B cell (primary cell): Measurements from ENCODE around the gene SCN3B. TPM values are rescaled to one million over a fixed set of nuclear protein-coding genes. Genes with fewer than 3 reads are reported as not detected.

ENCODE experiments used
- ATAC-seq: fragments of 200-7000 bp; cut with Tn5 transposase; one replicate; pipeline ENCODE4 v1.10.0; 2021; ENCODE audit warnings: low read depth, mild to moderate bottlenecking, moderate number of reproducible peaks, moderate library complexity
- CTCF ChIA-PET: fragments of 350-600 bp; sonication (Branson Sonifier 250); formaldehyde crosslinking; loops from one replicate; lab custom pipeline; 2021; ENCODE audit warnings: antibody characterized with exemption, inconsistent platforms; lab: Charles Lee
- POLR2A ChIA-PET: fragments of 350-600 bp; sonication (Branson Sonifier 250); formaldehyde crosslinking; loops from one replicate; lab custom pipeline; 2021; ENCODE audit warnings: antibody characterized with exemption; lab: Charles Lee
- DNase-seq: peaks from one replicate; pipeline ENCODE4 v3.0.0; 2013
- H2AFZ ChIP-seq: 2 replicates; pipeline ENCODE4 v1.6.1; 2012; ENCODE audit warnings: mild to moderate bottlenecking, low read depth, low read length; ENCODE audit not compliant: insufficient read depth, poor library complexity, severe bottlenecking
- H3K27ac ChIP-seq, 2 donors: 1 replicate in 1 of 2; 2 replicates in 1 of 2; pipeline ENCODE4 v1.5.1; 2012 to 2013; ENCODE audit warnings: low read length in 2 of 2, mild to moderate bottlenecking in 2 of 2, moderate library complexity in 1 of 2
- H3K27me3 ChIP-seq, 4 experiments: fragments of 200-600 bp in 1 of 4; sonication (generic) in 1 of 4; replicated peaks in 1 of 4; 1 replicate in 2 of 4; 2 replicates in 2 of 4; pipeline versions ENCODE4 v1.6.1 to v1.7.0; 2013 to 2016; ENCODE audit warnings: low read length in 3 of 4, mild to moderate bottlenecking in 2 of 4, mixed read lengths in 1 of 4, moderate library complexity in 1 of 4; ENCODE audit not compliant: insufficient read depth in 4 of 4, control insufficient read depth in 3 of 4; ENCODE audit errors: control extremely low read depth in 1 of 4
- H3K36me3 ChIP-seq, 2 experiments: replicated peaks in 1 of 2; 1 replicate in 1 of 2; 2 replicates in 1 of 2; pipeline versions ENCODE4 v1.6.1 to v1.7.1; 2013; ENCODE audit warnings: low read length in 1 of 2; ENCODE audit not compliant: insufficient read depth in 2 of 2, control insufficient read depth in 1 of 2; ENCODE audit errors: control extremely low read depth in 1 of 2, extremely low read depth in 1 of 2
- H3K4me1 ChIP-seq, 2 donors: fragments of 200-600 bp in 1 of 2; sonication (generic) in 1 of 2; 1 replicate in 1 of 2; 2 replicates in 1 of 2; pipeline versions ENCODE4 v1.5.1 to v1.6.1; 2013 to 2017; ENCODE audit warnings: low read length in 2 of 2; ENCODE audit not compliant: control insufficient read depth in 2 of 2, insufficient read depth in 2 of 2
- H3K4me2 ChIP-seq: replicated peaks from 2 replicates; pipeline ENCODE3; 2012; ENCODE audit warnings: mild to moderate bottlenecking, low read depth, low read length; ENCODE audit not compliant: poor library complexity, severe bottlenecking
- H3K4me3 ChIP-seq, 5 experiments: fragments of 200-600 bp in 1 of 5; sonication (generic) in 1 of 5; 1 replicate in 3 of 5; 2 replicates in 2 of 5; pipeline versions ENCODE4 v1.5.1 to v1.7.0; 2011 to 2016; ENCODE audit warnings: low read length in 4 of 5, mild to moderate bottlenecking in 4 of 5, low read depth in 2 of 5, control low read depth in 1 of 5, moderate library complexity in 1 of 5; ENCODE audit not compliant: insufficient read depth in 1 of 5; ENCODE audit errors: control extremely low read depth in 1 of 5, extremely low read depth in 1 of 5
- H3K79me2 ChIP-seq: fragments of 200-600 bp; sonication (generic); one replicate; pipeline ENCODE4 v1.6.0; 2016; ENCODE audit warnings: low read length; ENCODE audit not compliant: control insufficient read depth, insufficient read depth
- H3K9ac ChIP-seq: fragments of 200-600 bp; sonication (generic); 2 replicates; pipeline ENCODE4 v1.6.1; 2017; ENCODE audit warnings: mild to moderate bottlenecking, low read length, moderate library complexity
- H3K9me3 ChIP-seq, 3 donors: one replicate each; pipeline versions ENCODE4 v1.6.1 to v1.7.1; 2013; ENCODE audit warnings: low read length in 2 of 3; ENCODE audit not compliant: control insufficient read depth in 2 of 3, insufficient read depth in 1 of 3; ENCODE audit errors: control extremely low read depth in 1 of 3
- H4K20me1 ChIP-seq: 2 replicates; pipeline ENCODE4 v1.6.0; 2012; ENCODE audit warnings: mild to moderate bottlenecking, low read length; ENCODE audit not compliant: insufficient read depth, control insufficient read depth, poor library complexity, severe bottlenecking
- H3K27ac Mint-ChIP-seq: one replicate; pipeline ENCODE4 v1.8.0; 2021; ENCODE audit warnings: mixed read lengths
- H3K27me3 Mint-ChIP-seq: one replicate; pipeline ENCODE4 v1.8.0; 2021; ENCODE audit warnings: mixed read lengths
- H3K4me1 Mint-ChIP-seq: one replicate; pipeline ENCODE4 v1.8.0; 2021; ENCODE audit warnings: mixed read lengths
- H3K4me3 Mint-ChIP-seq: one replicate; pipeline ENCODE4 v1.8.0; 2021; ENCODE audit warnings: mixed read lengths
- H3K9me3 Mint-ChIP-seq: one replicate; pipeline ENCODE4 v1.8.0; 2022; ENCODE audit warnings: mixed read lengths; ENCODE audit not compliant: insufficient read depth
- EZH2 ChIP-seq: IDR thresholded peaks from 2 replicates; pipeline ENCODE4 v1.6.1; 2012; ENCODE audit warnings: borderline replicate concordance, low read depth, mild to moderate bottlenecking, moderate library complexity, low read length; ENCODE audit not compliant: insufficient read depth, poor library complexity, severe bottlenecking
- WGBS: methylation state at CpG from one replicate; pipeline ENCODE4 v1.1.5; 2013; ENCODE audit warnings: missing lambda C conversion rate; ENCODE audit not compliant: insufficient coverage; 5-methylcytosine and 5-hydroxymethylcytosine counted together
- intact Hi-C: fragments of 100-400 bp; cut with micrococcal nuclease; formaldehyde crosslinking; loops from one replicate; pipeline ENCODE4 v1.10.0; 2022
- polyA plus RNA-seq: library from polyadenylated mRNA; depleted of rRNA; stranded (reverse); fragments of >200 nt; gene quantifications from 2 replicates; pipeline ENCODE4 v1.2.3, GENCODE V29; 2012
- total RNA-seq, 2 donors: library from RNA; stranded (reverse); fragments of 120-200 nt in 1 of 2; gene quantifications; 1 replicate in 1 of 2; 2 replicates in 1 of 2; pipeline versions ENCODE4 v1.2.3 to v1.2.4, GENCODE V29; 2013 to 2022
- TF ChIP-seq, protein P1 (sequence below): fragments of 200-600 bp; IDR thresholded peaks from one replicate; pipeline ENCODE4 v1.8.0; 2022; ENCODE audit warnings: antibody characterized with exemption, mild to moderate bottlenecking

The SCN3B gene
- total and polyA plus RNA-seq, 2 donors (not counting 1 experiment from before 2014, with no cell fraction given): not detected

DNA sequence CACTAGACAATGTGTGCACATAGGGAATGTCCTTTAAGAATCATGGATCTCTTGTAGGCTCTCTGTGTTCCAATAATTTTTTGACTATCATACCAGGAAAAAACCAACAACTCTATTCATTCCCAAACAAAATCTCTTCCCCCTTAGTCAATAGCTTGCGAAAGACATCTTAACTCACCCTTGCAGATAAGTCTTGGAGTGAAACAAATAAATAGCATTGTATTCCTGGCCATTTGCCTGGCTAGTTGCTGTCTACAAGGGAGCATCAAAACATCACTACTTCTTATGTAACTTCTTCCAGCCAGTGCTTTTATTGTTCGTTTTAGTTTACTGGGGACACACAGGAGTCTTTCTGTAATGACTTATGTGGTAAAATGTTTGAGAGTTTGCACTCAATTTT is 29.4 kb downstream of the SCN3B start:
- Histone ChIP-seq H3K9ac (no peak overlapping the region), H3K4me1 (no peaks in the 10 kb centered on the region), H3K4me3 (no peak overlapping the region), H3K9me3 (no peaks in the 10 kb centered on the region), H2AFZ (no peak overlapping the region), H3K27me3 (no peaks in the 10 kb centered on the region), H3K4me2 (no peak overlapping the region), H3K36me3 (no peaks in the 10 kb centered on the region), H3K27ac (no peak overlapping the region), H3K79me2 (no peaks in the 10 kb centered on the region), H4K20me1 (no peaks in the 10 kb centered on the region)
- intact Hi-C loops: no loop called here
- ATAC-seq (no peak), DNase-seq (no peak)
- Mint-ChIP-seq H3K4me1 (no peaks in the 10 kb centered on the region), H3K27me3 (no peaks in the 10 kb centered on the region), H3K4me3 (no peak overlapping the region), H3K9me3 (no peaks in the 10 kb centered on the region), H3K27ac (no peak overlapping the region)
- WGBS: 100% methylated on average over 1 of the region's 2 CpGs
- TF ChIP-seq, protein P1, sequence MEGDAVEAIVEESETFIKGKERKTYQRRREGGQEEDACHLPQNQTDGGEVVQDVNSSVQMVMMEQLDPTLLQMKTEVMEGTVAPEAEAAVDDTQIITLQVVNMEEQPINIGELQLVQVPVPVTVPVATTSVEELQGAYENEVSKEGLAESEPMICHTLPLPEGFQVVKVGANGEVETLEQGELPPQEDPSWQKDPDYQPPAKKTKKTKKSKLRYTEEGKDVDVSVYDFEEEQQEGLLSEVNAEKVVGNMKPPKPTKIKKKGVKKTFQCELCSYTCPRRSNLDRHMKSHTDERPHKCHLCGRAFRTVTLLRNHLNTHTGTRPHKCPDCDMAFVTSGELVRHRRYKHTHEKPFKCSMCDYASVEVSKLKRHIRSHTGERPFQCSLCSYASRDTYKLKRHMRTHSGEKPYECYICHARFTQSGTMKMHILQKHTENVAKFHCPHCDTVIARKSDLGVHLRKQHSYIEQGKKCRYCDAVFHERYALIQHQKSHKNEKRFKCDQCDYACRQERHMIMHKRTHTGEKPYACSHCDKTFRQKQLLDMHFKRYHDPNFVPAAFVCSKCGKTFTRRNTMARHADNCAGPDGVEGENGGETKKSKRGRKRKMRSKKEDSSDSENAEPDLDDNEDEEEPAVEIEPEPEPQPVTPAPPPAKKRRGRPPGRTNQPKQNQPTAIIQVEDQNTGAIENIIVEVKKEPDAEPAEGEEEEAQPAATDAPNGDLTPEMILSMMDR: no peak
- no peak for TF ChIP-seq EZH2
- POLR2A ChIA-PET: no interaction called here
- CTCF ChIA-PET: no interaction called here

GRCh38 chr11:123622576-123622975 is 31.8 kb downstream of the SCN3B start:
- TF ChIP-seq, protein P1: no peak
- TF ChIP-seq EZH2: no peak
- ChIA-PET CTCF (no interaction called here), POLR2A (no interaction called here)
- Mint-ChIP-seq H3K9me3 (no peaks in the 10 kb centered on the region), H3K27ac (no peak overlapping the region), H3K4me1 (no peaks in the 10 kb centered on the region), H3K4me3 (no peak overlapping the region), H3K27me3 (no peaks in the 10 kb centered on the region)
- no peak overlapping the region for H3K9ac ChIP-seq
- 88% methylated on average over 3 of the region's 9 CpGs for WGBS
- H4K20me1 ChIP-seq: no peaks in the 10 kb centered on the region
- no peak overlapping the region for H3K4me3 ChIP-seq
- H3K9me3 ChIP-seq: no peaks in the 10 kb centered on the region
- DNase-seq (no peak), ATAC-seq (no peak)
- intact Hi-C loops: no loop called here
- no peak overlapping the region for H3K27ac ChIP-seq
- H2AFZ ChIP-seq: no peak overlapping the region
- H3K36me3 ChIP-seq: no peaks in the 10 kb centered on the region
- H3K79me2 ChIP-seq: no peaks in the 10 kb centered on the region
- no peak overlapping the region for H3K4me2 ChIP-seq
- H3K4me1 ChIP-seq: no peaks in the 10 kb centered on the region
- no peaks in the 10 kb centered on the region for H3K27me3 ChIP-seq
